ENCODE data around the gene EGFL8.

EGFL8 gene

GRCh38 chr6:32177183-32177787 lies 12.9 kb downstream of the EGFL8 start:
- TF ChIP-seq, protein P1, sequence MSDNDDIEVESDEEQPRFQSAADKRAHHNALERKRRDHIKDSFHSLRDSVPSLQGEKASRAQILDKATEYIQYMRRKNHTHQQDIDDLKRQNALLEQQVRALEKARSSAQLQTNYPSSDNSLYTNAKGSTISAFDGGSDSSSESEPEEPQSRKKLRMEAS (IDR thresholded peaks at IDR 0.05), result no peak; the same call in 1 of the 2 replicates
- TF ChIP-seq REST (IDR thresholded peaks at IDR 0.05; ENCODE audit: low read depth) (no peak), TAF1 (IDR thresholded peaks at IDR 0.05; ENCODE audit: low read depth) (peak; percentile 56), NFIC (IDR thresholded peaks at IDR 0.05) (no peak), TEAD4 (IDR thresholded peaks at IDR 0.05) (no peak), YY1 (IDR thresholded peaks at IDR 0.05; ENCODE audit: low read depth) (peak; percentile 76), EP300 (IDR thresholded peaks at IDR 0.05; ENCODE audit: borderline replicate concordance) (no peak), CREB1 (IDR thresholded peaks at IDR 0.05; ENCODE audit: low read depth) (peak; percentile 55; the same call in 1 of the 2 replicates), ZBTB7A (IDR thresholded peaks at IDR 0.05; ENCODE audit: low read depth) (no peak), TCF12 (IDR thresholded peaks at IDR 0.05; ENCODE audit: low read depth) (peak; percentile 15; the same call in 1 of the 2 replicates), EGR1 (IDR thresholded peaks at IDR 0.05) (no peak), FOXM1 (IDR thresholded peaks at IDR 0.05; ENCODE audit: borderline replicate concordance, low read depth) (no peak)

GRCh38 chr6:32177788-32178546 lies 13.6 kb downstream of the EGFL8 start, which contains the start of gene RNF5:
Gene RNF5, plus strand, starts transcription at chr6:32178405. Its CDS starts 107 bp downstream, at chr6:32178512.
- TF ChIP-seq TCF12 (IDR thresholded peaks at IDR 0.05; ENCODE audit: low read depth), result no peak
- no peak for TF ChIP-seq CEBPB (IDR thresholded peaks at IDR 0.05)
- peak; percentile 72 for TF ChIP-seq CREB1 (IDR thresholded peaks at IDR 0.05; ENCODE audit: low read depth)
- no peak for TF ChIP-seq USF1 (IDR thresholded peaks at IDR 0.05)
- no peak for TF ChIP-seq REST (IDR thresholded peaks at IDR 0.05; ENCODE audit: low read depth)
- TF ChIP-seq YY1 (IDR thresholded peaks at IDR 0.05; ENCODE audit: low read depth), result peak; percentile 18
- TF ChIP-seq, protein P1 (IDR thresholded peaks at IDR 0.05), result peak; percentile 57; the same call in 1 of the 2 replicates
- TF ChIP-seq FOXM1 (IDR thresholded peaks at IDR 0.05; ENCODE audit: borderline replicate concordance, low read depth), result no peak

DNA sequence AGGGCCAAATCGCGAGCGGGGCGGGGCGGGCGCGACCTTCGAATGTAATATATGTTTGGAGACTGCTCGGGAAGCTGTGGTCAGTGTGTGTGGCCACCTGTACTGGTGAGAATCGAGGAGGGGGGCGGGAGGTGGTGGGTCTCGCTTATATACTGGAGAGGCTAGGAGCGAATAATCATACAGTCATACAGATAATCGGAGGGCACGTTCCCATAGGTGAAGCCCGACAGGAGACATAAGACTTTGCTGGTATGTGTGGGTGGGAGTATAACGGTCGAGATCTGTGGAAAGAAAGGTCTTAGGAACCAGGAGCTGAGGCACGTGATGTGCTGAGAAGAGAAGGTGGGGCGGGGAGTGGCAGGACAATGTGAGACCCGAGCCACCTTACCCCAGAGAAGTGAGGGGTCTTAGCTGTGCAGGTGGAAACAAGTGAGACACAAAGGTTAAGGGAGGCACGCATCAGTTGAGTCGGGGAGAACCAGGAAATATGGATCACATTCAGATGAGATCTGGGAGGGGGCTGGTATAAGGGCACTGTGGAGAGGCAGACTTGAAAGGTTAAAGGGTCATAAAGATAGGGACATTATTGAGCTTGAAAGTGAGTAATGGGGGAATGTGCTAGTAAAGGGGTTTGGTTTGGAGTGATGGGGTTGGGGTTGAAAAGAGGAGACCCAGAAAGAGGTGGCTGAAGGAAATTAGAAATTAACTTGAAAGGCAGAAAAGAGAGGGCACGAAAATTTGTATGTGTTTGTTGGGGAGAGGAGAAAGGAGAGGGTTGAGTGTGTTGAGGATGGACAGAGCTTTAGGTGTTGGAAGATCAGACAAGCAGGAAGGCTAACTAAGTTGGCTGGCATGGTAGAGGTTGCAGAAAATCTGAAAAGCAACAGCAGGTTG lies 14.4 kb downstream of the EGFL8 start:
- no peak for TF ChIP-seq REST (IDR thresholded peaks at IDR 0.05; ENCODE audit: low read depth)
- TF ChIP-seq ZBTB7A (IDR thresholded peaks at IDR 0.05; ENCODE audit: low read depth), result no peak
- TF ChIP-seq NFIC (IDR thresholded peaks at IDR 0.05), result no peak
- no peak for TF ChIP-seq CREB1 (IDR thresholded peaks at IDR 0.05; ENCODE audit: low read depth)
- TF ChIP-seq EGR1 (IDR thresholded peaks at IDR 0.05), result no peak
- peak; percentile 77 for TF ChIP-seq USF1 (IDR thresholded peaks at IDR 0.05)
- 0 out of 2 replicates have a peak, but pooled peaks have one; percentile 2 for TF ChIP-seq TAF1 (IDR thresholded peaks at IDR 0.05; ENCODE audit: low read depth)
- TF ChIP-seq, protein P1 (IDR thresholded peaks at IDR 0.05), result no peak
- TF ChIP-seq FOXM1 (IDR thresholded peaks at IDR 0.05; ENCODE audit: borderline replicate concordance, low read depth), result no peak
- TF ChIP-seq RAD21 (IDR thresholded peaks at IDR 0.05; ENCODE audit: low read depth), result no peak
